NCI-H510A (cell line): ENCODE data around the gene ACADS.

Experiments
- DNase-seq: peaks from one replicate; lab custom pipeline; 2025; lab: John Stamatoyannopoulos, UW

The ACADS gene, protein sequence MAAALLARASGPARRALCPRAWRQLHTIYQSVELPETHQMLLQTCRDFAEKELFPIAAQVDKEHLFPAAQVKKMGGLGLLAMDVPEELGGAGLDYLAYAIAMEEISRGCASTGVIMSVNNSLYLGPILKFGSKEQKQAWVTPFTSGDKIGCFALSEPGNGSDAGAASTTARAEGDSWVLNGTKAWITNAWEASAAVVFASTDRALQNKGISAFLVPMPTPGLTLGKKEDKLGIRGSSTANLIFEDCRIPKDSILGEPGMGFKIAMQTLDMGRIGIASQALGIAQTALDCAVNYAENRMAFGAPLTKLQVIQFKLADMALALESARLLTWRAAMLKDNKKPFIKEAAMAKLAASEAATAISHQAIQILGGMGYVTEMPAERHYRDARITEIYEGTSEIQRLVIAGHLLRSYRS

DNA sequence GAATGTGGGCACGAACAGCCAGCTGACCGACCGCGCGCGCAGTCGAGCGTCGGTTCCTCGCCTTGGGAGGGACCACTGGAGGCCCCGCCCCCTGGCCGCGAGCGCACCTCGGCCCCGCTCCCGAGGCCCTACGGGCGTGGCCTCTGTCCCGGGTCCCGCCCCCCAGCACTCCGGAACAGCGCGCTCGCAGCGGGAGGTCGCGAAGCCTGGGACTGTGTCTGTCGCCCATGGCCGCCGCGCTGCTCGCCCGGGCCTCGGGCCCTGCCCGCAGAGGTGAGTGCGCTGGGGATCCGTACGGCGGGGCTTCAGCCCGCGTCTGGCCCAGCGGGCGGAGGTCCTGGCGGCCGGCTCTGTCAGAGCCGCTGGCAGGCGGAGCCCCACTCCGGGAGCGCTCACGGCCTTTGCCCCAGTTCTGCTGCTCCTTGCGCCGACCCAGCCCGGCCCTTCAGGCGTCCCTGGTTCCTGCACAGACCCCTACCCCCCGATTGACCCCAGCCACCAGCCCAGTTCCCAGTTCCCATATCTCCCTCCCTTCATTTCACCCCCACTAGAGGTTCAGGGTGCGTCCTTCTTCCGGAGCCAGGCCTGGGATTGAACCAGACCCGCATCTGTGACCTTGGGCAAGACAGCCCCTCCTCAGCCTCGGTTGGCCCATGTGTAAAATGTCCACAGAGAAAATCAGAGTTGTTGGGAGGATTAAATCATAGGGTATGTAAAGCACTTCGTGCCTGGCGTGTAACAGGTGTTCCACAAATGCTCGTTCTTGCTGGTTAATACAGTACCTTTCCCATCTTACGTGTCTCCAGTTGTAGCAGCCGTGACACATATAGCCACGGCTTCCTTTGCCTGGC is at the start of gene ACADS:
Gene ACADS (plus strand): TSS at position 168 of the 851 bp plus-strand sequence. CDS start 60 bp downstream, at position 228.
- peak; percentile 85 for DNase-seq

DNA sequence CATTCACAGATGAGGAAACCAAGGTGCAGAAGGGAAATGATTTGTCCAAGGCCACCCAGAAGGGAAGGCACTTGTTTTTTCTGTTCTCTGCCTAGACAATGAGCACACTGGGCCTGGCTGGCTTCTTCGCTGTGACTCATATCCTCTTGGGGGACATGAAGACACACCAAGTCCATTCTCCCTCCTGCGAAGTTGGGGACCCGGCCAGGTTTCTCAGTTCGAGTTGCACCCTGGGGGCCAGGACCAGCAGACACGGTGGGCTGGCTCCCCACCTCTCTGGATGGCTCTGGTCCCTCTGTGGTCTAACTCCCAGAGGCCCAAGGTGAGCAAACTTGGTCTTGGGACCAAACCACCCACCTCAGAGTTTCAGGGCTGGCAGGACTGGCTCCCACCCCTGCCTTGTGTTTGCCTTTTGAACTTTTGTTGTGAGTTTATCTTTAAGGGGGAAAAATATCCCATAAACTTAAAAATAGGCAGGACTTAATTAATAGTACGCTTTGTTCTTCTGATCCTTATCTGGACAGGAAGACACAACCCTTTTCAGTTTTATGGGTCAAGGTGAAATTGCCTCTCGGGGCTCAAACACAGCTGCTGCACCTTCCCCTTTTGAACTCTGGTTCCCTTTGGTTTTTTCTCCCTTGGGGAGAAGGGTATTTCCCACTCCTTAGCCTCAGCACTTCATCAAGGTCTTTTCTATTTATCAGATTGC is 47.7 kb upstream of the ACADS start:
- no peak for DNase-seq

DNA sequence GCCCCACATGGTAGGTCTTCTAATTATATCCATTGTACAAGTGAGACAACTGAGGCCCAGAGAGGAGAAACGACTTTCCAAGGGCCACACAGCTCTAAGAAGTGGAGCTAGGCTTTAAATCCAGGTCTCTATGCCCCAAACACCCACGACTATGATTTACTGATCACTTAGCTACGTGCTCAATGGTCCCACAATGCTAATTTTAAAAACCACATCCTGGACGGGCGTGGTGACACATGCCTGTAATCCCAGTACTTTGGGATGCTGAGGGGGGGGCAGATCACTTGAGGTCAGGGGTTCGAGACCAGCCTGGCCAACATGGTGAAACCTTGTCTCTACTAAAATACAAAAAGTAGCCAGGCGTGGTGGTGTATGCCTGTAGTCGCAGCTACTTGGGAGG is 47.1 kb upstream of the ACADS start:
- DNase-seq = no peak

DNA sequence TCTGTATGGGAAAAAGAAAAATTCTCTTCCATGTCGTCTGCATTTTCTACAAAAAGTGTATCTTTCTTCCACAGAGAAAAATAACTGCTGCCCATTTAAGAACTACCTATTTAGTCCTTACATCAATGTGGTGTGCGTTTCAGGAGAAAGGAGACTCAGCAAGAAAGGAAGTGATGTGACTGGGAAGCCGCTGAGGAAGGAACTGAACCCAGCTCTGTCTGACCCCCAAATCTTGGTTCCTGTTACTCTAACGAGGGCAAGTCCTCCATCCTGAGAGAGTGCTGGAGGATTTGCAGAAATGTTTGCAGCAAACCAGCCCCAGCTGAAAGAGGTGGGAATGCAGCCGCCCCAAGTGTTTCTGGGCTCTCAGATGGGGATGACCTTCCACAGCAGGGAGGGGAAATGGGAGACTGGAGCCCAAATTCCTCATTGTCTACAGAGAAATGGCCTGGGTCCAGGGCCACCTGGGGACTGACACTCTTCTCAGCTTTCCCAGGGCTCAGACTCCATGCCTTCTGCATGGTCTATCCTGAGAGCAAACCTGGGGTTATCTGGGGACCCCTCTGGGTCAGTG is 45.4 kb upstream of the ACADS start:
- DNase-seq = no peak

DNA sequence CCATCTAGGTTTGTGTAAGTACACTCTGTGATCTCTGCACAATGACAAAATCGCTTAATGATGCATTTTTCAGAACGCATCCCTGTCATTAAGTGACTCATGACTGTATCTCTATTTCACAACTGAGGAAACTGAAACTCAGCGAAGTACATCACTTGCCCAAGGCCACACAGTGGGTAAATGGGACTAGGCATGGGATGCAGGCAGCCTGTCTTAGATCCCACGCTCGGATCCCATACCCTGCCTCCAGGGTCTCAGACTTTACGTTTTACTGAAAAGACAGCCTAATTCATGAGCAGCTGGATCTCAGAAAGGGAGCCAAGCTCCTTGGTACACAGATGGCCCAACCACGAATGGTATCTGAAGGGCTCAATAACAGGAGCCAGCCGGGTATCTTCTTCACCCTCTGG is 41.1 kb upstream of the ACADS start:
- DNase-seq = no peak

DNA sequence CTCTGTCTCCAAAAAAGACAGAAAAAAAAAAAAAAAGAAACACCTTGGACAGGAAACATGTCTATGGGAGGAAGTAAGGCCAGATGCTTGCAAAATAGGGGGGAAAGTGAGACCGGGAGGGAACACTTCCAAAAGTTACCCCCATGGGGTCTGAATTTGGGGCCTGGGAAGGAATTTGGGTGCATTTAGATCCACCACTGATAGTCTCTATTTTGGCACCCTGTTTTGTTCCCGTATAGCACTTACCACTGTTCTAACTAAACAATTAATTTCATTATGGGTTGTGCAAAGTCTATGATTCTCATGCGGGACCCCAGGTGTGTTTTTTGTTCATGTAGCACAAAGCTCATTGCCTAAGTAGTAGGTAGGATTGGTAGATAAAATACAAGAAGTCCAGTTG is 40.1 kb upstream of the ACADS start:
- DNase-seq = no peak

DNA sequence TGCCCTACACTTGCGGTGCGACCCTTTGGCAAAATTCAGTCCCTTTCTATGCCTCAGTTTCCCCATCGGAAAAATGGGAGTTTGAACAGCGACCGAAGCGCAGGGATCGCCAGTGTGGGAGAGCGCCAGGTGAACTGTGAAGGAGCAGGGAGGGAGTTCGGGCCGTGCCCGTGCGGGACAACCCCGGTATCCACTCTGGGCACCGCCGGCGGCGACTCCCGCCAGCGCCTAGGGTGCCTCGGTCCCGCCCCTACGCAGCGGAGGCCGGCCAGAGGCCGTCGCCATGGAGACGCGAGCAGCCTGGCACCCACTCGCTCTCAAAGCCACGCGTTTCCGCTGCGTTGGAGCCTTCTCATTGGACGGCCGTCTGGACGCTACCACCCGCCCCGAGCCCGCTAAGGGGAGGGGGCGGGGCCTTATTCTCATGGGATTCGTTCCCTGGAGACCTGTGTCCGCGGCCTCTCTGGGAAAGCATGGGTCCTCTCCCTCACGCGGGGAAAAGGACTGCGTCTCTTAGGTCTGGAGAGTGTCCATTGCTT is 39.4 kb upstream of the ACADS start:
- DNase-seq = peak; percentile 99

DNA sequence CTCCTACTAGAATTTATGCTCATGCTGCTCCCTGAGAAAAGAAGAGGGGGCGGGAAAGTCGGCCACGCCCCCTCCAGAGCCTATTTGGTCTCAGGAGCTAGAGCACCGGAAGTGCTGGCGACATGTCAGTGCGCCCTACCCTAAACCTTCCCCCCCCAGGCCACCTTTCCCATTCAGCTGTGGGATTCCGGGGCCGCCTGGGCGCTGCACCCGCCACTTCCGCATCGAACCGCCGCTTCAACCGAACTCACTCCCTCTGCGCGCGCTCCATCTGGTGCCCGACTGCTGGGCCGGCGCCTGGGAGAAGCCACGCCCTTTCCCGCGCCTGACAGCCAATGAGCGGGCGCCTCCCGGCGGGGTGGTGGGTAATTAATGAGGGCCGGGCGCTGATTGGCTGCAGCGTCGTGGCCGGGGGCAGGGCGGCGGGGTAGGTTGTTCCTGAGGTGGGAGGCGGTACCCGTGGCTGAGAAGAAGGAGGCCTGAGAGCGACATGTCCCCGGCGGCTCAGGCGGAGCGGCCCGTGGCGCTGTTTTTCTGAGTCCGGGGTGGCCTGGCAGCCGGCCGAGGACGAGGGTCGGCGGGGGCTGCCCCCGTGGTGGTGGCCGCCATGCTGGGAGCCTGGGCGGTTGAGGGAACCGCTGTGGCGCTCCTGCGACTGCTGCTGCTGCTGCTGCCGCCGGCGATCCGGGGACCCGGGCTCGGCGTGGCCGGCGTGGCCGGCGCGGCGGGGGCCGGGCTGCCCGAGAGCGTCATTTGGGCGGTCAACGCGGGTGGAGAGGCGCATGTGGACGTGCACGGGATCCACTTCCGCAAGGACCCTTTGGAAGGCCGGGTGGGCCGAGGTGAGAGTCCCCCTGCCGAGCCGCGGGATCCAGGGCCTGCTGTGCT is 38.7 kb upstream of the ACADS start, which contains the start of gene MLEC:
Gene MLEC (plus strand): TSS at position 460 of the 888 bp plus-strand sequence. CDS start 148 bp downstream, at position 608.
- DNase-seq = peak; percentile 98

DNA sequence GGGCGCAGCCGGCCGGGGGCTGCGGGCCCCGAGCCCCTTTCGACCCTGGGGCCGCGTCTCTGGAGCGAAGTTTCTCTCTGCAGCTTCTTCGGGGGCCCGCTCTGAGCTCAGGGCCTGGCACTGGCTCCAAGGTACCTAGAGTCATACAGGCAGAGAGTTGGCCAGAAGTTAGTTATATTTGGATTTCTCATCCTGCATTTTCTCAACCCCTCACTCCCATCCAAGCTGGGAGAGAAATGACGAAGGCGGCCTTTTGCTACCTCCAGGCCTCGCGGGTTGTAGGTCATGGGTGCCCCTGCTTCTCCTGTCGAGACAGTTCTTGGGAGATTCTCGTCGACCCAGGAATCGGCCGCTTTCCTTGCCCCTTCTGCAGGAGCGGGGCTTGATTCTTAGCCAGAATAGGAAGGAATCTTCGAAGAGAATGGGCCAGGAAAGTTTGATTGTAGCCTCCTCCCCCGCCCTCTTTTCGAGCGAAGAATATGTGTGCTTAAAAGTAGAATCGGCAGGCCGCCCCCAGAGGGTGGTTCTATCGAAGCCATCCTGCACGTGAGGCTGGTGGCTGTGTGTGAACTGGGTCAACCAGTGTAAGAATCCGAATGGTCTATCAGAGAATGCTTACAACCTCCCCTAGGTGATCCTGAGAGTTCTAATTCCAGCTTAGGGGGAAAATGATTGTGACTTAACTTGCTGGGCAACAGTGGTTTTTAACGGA is 37.9 kb upstream of the ACADS start:
- DNase-seq = no peak

DNA sequence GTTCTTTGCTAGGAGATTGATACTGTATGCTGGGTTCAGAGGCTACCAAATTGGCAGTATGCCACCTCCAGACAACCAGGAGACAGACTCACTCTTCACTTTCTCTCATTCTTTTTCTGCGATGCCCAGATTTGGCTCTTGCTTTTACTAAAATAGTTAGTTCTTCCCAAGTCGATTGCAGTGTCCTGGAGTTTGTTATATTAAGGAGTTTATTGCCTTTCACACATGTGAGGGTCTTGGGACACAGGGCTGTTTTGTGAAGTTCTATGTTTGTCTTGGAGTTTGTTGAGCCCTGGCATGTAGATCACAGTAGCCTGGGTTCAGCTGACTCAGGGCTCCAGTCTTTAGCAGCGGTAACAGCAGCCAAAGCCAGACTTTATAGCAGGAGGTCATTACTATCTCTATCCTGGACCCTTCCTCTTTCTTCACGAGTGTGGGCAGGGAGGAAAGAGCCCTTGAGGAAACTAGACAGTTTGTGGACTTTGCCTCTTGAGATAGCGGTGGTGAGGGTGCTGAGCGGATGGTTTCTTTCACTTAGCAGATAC is 37.0 kb upstream of the ACADS start:
- no peak for DNase-seq

DNA sequence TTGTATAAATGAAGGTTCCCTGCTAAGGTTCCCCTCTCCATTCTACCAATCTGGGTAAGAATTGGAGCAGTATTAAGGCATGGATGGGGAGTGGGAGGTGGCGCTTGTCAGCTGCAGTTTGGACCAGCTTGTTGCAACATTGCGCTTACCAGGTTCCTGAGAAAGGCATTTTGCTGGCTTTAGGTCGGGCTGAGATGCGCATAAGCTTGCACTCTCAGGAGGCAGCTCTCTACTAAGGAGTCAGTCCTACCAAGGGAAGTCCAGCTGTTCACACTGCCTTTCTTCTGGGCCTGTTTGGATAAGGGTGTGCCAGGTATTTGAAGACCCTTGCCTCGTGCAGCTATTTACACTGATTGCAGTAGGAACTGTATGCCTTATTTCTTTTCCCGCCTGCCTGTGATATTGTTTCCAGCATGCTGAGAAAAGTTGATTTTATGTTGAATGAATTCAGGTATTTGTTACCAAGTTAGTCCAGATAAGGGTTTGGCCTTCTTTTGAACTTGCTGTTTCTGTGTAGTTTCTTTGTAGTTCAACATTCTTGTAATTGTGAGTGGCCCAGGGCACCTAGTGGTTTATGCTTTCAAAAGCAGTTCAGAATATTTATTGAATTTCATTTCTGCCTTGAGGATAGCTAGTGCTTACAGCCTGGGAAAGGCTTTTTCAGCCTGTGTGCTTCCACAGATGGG is 36.1 kb upstream of the ACADS start:
- DNase-seq = no peak

DNA sequence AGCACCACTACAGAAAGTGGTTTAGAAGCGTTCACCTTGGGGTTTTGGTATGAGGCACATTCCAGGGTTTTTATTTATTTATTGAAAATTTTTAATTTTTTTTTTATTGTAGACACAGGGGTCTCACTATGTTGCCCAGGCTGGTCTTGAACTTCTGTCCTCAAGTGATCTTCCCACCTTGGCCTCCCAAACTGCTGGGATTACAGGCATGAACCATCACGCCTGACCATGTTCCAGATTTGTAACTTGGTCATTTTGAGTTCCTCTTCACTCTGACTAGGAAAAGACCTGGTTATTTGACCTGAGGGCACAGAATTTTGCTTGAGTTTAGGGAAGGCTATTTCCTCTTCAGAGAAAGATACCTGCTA is 35.6 kb upstream of the ACADS start:
- DNase-seq = no peak

DNA sequence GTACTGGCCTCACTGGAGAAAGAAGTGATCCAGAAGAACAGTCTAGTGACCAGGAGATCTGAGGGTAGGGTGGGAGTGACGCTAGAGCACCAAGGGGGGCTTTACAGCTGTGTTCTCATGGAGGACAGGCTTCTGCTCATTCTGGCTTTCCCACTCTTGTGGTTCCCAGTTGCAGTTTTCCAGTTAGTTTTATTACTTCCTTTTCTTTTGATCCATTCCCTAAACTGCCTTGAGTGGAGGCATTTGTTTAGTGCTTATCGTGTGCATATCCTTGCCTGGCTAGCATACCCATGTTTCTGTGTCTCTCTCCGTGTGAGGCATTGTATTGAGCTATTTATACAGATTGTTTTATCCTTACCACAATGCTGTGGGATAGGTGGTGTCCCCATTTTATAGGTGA is 34.6 kb upstream of the ACADS start:
- DNase-seq = no peak

DNA sequence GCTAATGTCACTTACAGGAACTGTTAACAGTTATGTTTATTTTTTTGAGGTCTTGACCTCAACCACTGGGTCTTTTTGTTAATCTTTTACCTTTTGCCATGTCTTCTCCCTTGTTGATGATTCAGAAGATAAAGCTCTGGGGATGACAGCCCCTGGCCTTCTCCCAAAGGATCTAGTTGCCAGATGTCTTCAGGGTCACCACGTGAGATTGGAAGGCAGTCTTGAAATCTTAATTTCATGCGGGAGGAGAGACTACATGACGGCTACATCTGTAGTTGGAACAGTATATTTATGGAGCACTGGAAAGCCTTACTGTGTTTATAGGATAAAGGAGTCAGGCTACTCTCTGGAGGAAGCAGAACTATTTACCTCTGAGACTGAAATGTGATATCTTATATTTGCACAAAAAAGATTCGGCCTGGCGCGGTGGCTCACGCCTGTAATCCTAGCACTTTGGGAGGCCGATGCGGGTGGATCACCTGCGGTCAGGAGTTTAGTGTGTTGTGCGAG is 33.0 kb upstream of the ACADS start:
- DNase-seq = no peak

DNA sequence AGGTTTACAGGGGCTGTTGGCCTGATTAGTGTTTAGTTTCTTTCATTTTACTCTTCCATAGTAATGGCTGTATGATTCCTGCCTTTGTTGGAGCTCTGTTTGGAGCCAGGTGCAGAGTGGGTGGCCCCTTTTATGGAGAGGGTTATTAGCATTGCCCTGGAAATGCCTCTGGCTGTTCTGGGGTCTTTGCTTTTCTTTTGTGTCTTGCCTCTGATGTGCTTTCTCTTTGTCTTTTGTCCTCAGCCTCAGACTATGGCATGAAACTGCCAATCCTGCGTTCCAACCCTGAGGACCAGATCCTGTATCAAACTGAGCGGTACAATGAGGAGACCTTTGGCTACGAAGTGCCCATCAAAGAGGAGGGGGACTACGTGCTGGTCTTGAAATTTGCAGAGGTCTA is 31.8 kb upstream of the ACADS start:
- no peak for DNase-seq

DNA sequence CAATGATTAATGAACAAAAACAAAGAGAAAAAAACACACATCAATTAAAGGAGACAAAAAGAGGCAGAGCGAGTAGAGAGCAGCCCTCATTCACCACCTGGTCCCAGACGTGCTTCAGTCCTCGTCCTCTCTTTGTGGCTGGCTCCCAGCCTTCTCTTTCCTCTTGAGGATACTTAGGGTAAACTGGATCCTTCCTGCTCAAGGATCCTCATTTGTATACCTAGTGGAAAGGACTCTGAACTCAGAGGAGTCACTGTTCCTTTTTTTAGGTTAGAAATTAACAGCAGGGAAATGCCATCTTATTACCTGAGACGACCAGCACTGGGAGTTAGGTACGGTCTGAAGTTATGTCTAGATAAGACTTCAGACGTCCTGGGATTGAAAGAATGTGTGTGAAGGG is 29.0 kb upstream of the ACADS start:
- no peak for DNase-seq

DNA sequence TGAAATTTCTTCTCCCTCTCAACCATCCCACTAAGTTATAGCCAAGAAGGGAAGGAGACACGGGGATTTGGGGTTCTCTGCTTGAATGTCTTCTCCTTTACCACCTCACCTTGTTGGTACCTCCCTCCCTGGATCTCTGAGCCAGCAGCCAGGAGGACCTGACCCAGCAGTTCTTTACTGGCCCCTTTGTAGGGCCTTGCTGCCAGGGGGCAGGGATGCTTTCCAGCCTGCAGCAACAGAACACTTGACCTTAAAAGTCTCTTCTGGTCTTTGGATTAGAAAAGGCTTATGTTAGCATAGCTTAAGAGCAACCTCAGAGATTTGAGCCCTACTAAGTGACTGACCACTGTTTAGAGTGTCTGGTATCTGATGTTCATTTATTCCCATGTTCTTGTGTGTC is 28.3 kb upstream of the ACADS start:
- no peak for DNase-seq

DNA sequence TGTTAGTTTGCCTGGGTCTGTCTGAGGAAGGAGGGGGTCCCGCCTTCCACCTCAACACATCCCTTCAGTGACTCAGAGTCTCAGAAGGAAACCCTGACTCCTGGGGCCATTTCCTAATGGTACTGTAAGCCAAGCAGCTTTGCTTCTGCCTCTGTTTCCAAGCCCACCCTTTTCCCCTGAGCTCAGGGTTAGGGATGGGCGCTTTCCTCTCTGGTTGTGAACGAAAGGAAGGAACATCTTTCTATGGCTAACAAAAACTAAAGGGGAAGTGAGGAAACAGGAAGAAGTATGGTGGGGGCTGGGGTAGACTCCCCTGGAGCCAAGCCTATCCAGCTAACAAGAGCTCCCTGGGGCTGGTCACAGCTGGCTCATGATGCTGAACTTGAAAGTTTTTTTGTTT is 27.0 kb upstream of the ACADS start:
- no peak for DNase-seq

DNA sequence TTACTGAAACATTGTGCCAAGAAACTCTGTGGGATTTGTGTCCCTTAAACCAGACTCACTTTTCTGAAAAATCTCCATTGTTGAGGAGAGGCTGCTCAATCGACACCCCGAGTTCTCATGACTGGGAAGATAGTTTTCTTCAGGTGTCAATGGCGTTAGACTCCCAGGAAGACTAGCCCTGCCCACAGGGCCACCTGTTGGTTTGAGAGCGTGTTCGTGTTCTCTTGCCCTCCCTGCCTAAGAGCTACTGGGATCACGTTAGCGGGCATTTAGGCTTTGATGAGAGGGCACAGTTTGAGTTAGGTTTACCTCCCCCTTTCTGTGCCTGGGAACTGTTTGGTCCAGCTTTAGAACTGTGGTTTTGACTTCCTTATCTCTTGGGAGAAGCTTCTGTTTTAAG is 26.1 kb upstream of the ACADS start:
- DNase-seq = no peak
